Measurements from ENCODE around the gene GYPA. TPM values are rescaled to one million over a fixed set of nuclear protein-coding genes. Genes with fewer than 3 reads are reported as not detected.
"Not testable (repeated sequence)": the region's sequence is repeated elsewhere in the genome, so short reads cannot be mapped to it uniquely, and the experiment has no call there.

The GYPA gene
- total RNA-seq, 1 experiment from 2014 or later: not detected

GRCh38 chr4:144130167-144130566, 10.4 kb downstream of the GYPA start:
- not testable (repeated sequence) for H3K36me3 Mint-ChIP-seq (ENCODE audit: insufficient read depth in 1 of 3, low read depth in 3 of 3)

GRCh38 chr4:144129336-144129875, 11.1 kb downstream of the GYPA start:
- WGBS (ENCODE audit: extremely low coverage, insufficient read length, low lambda C conversion rate): no CpG with 5 or more reads among the region's 4 CpGs
- H3K79me2 ChIP-seq (ENCODE audit: insufficient read depth, low read length): not testable (repeated sequence)

More at GRCh38 chr4:144130167-144130566, 10.4 kb downstream of the GYPA start:
- H3K9me3 Mint-ChIP-seq; H2BK120ac ChIP-seq (ENCODE audit: low read depth, low read length, poor library complexity, severe bottlenecking); H3K4me2 ChIP-seq (ENCODE audit: insufficient read depth, insufficient read length, low read length); H3K18ac ChIP-seq (ENCODE audit: insufficient read length, low read depth, low read length); H3K27me3 Mint-ChIP-seq (ENCODE audit: low read depth); H4K20me1 ChIP-seq (ENCODE audit: control insufficient read depth, insufficient read depth, insufficient read length); H2AK5ac ChIP-seq (ENCODE audit: insufficient read length, low read length); H4K5ac ChIP-seq (ENCODE audit: insufficient read length, low read depth, low read length); H3K27ac ChIP-seq (ENCODE audit: insufficient read length, low read depth, low read length); H4K91ac ChIP-seq (ENCODE audit: insufficient read length, low read depth, low read length); H3K9ac ChIP-seq (ENCODE audit: extremely low read depth, insufficient read length, low read length); H3K27ac Mint-ChIP-seq; H3K9me3 ChIP-seq (ENCODE audit: control insufficient read depth, low read depth, low read length); H3K56ac ChIP-seq (ENCODE audit: insufficient read length, low read depth, low read length); H2BK15ac ChIP-seq (ENCODE audit: low read depth, low read length); H2BK20ac ChIP-seq (ENCODE audit: low read depth, low read length, poor library complexity, severe bottlenecking); H3K4me1 Mint-ChIP-seq; H3K79me2 ChIP-seq (ENCODE audit: insufficient read depth, low read length); H2BK5ac ChIP-seq (ENCODE audit: insufficient read length, low read length); H3K4me1 ChIP-seq (ENCODE audit: insufficient read depth, low read length); H3K4ac ChIP-seq (ENCODE audit: low read depth, low read length); H3K4me3 Mint-ChIP-seq; H4K8ac ChIP-seq (replicated peaks; ENCODE audit: insufficient read length, low read depth, low read length); H3K79me1 ChIP-seq (ENCODE audit: insufficient read depth, low read depth, low read length, poor library complexity, severe bottlenecking); H3K27me3 ChIP-seq (ENCODE audit: insufficient read depth, low read length); H3T11ph ChIP-seq (ENCODE audit: low read length); DNase-seq; H3K14ac ChIP-seq (ENCODE audit: insufficient read depth, low read length); H3K23ac ChIP-seq (ENCODE audit: insufficient read length, low read depth, low read length); H3K23me2 ChIP-seq (ENCODE audit: insufficient read length, low read depth, low read length, poor library complexity, severe bottlenecking); H2AFZ ChIP-seq (ENCODE audit: low read length); H2BK12ac ChIP-seq (ENCODE audit: insufficient read length, low read depth, low read length): not testable (repeated sequence)
- WGBS (ENCODE audit: extremely low coverage, insufficient read length, low lambda C conversion rate): no CpG with 5 or more reads among the region's 1 CpG

More at GRCh38 chr4:144129336-144129875, 11.1 kb downstream of the GYPA start:
- H3K18ac ChIP-seq (ENCODE audit: insufficient read length, low read depth, low read length); H3K4me2 ChIP-seq (ENCODE audit: insufficient read depth, insufficient read length, low read length); H4K20me1 ChIP-seq (ENCODE audit: control insufficient read depth, insufficient read depth, insufficient read length); H2AK5ac ChIP-seq (ENCODE audit: insufficient read length, low read length); H3K4me1 ChIP-seq (ENCODE audit: insufficient read depth, low read length); H3K9me3 ChIP-seq (ENCODE audit: control insufficient read depth, low read depth, low read length); H4K8ac ChIP-seq (replicated peaks; ENCODE audit: insufficient read length, low read depth, low read length); H3K27me3 ChIP-seq (ENCODE audit: insufficient read depth, low read length); H2BK15ac ChIP-seq (ENCODE audit: low read depth, low read length); H3K23me2 ChIP-seq (ENCODE audit: insufficient read length, low read depth, low read length, poor library complexity, severe bottlenecking); H3K27ac ChIP-seq (ENCODE audit: insufficient read length, low read depth, low read length); DNase-seq; H3K9me3 Mint-ChIP-seq; H3K9ac ChIP-seq (ENCODE audit: extremely low read depth, insufficient read length, low read length); H4K91ac ChIP-seq (ENCODE audit: insufficient read length, low read depth, low read length); H3K4me1 Mint-ChIP-seq; H3K4ac ChIP-seq (ENCODE audit: low read depth, low read length); H3K4me3 Mint-ChIP-seq; H2BK120ac ChIP-seq (ENCODE audit: low read depth, low read length, poor library complexity, severe bottlenecking); H3K23ac ChIP-seq (ENCODE audit: insufficient read length, low read depth, low read length); H4K5ac ChIP-seq (ENCODE audit: insufficient read length, low read depth, low read length); H3K56ac ChIP-seq (ENCODE audit: insufficient read length, low read depth, low read length); H3K36me3 Mint-ChIP-seq (ENCODE audit: insufficient read depth in 1 of 3, low read depth in 3 of 3); H2BK20ac ChIP-seq (ENCODE audit: low read depth, low read length, poor library complexity, severe bottlenecking); H3K79me1 ChIP-seq (ENCODE audit: insufficient read depth, low read depth, low read length, poor library complexity, severe bottlenecking); H2BK5ac ChIP-seq (ENCODE audit: insufficient read length, low read length); H3K27me3 Mint-ChIP-seq (ENCODE audit: low read depth); H2AFZ ChIP-seq (ENCODE audit: low read length); H3T11ph ChIP-seq (ENCODE audit: low read length); H3K27ac Mint-ChIP-seq; H3K14ac ChIP-seq (ENCODE audit: insufficient read depth, low read length); H2BK12ac ChIP-seq (ENCODE audit: insufficient read length, low read depth, low read length): not testable (repeated sequence)
